Sigmoid colon (tissue), 4 donors: Measurements from ENCODE around the gene SMARCAD1.

Experiments used
- EP300 ChIP-seq, 4 donors: sonication (generic); formaldehyde crosslinking; IDR thresholded peaks; one replicate each; pipeline ENCODE4 v1.6.1; 2017; ENCODE audit warnings: antibody characterized with exemption in 4 of 4
- POLR2A ChIP-seq, 2 donors: fragments of 450-650 bp; IDR thresholded peaks; one replicate each; pipeline ENCODE4 v1.6.1; 2016; ENCODE audit warnings: antibody characterized with exemption in 2 of 2, mild to moderate bottlenecking in 2 of 2, moderate library complexity in 2 of 2

GRCh38 chr4:94304365-94304971, 96.8 kb downstream of the SMARCAD1 start:
- TF ChIP-seq POLR2A (IDR thresholded peaks at IDR 0.05) (no peak), EP300 (IDR thresholded peaks at IDR 0.05) (no peak)
